Endothelial cell of umbilical vein (primary cell): ENCODE results near the gene C8B. TPM values are rescaled to one million over a fixed set of nuclear protein-coding genes. Genes with fewer than 3 reads are reported as not detected.

Source experiments
- BruUV-seq: library from RNA; stranded (reverse); fragments of 400-500 nt; replicated peaks from 2 replicates; lab custom pipeline; 2021; lab: Mats Ljungman, UMichigan
- CTCF ChIA-PET: fragments of 300-600, 350-600 bp; sonication (Branson Sonifier 250); formaldehyde crosslinking; loops from one replicate; lab custom pipeline; 2021; ENCODE audit warnings: antibody characterized with exemption, inconsistent platforms; lab: Charles Lee
- POLR2A ChIA-PET: fragments of 300-600, 350-600 bp; sonication (Branson Sonifier 250); formaldehyde crosslinking; loops from one replicate; lab custom pipeline; 2021; ENCODE audit warnings: antibody characterized with exemption, inconsistent platforms; lab: Charles Lee
- DNase-seq: peaks from one replicate; pipeline ENCODE4 v3.0.0-alpha.2; 2011; ENCODE audit warnings: low read depth, low spot score
- FAIRE-seq: peaks from 2 replicates; lab custom pipeline; 2011; peaks lifted over from hg19 to GRCh38; lab: Jason Lieb, UNC
- H2AFZ ChIP-seq: 2 replicates; pipeline ENCODE4 v1.6.0; 2012; ENCODE audit warnings: low read depth, low read length, control low read depth, inconsistent platforms
- H3K27ac ChIP-seq: 2 replicates; pipeline ENCODE4 v1.5.1; 2011; ENCODE audit warnings: low read depth, mild to moderate bottlenecking, control low read depth, low read length, moderate library complexity; ENCODE audit not compliant: insufficient read depth
- H3K27me3 ChIP-seq, 2 experiments: 2 replicates each; pipeline versions ENCODE4 v1.6.0 to v1.6.1; 2011; ENCODE audit warnings: low read length in 2 of 2, mixed read lengths in 1 of 2; ENCODE audit not compliant: control insufficient read depth in 2 of 2, insufficient read depth in 2 of 2
- H3K36me3 ChIP-seq, 2 experiments: 2 replicates in 1 of 2; 3 replicates in 1 of 2; pipeline ENCODE4 v1.5.1; 2011; ENCODE audit warnings: low read length in 2 of 2, mild to moderate bottlenecking in 1 of 2, moderate library complexity in 1 of 2; ENCODE audit not compliant: control insufficient read depth in 2 of 2, insufficient read depth in 2 of 2; ENCODE audit errors: extremely low read depth in 1 of 2
- H3K4me1 ChIP-seq: 3 replicates; pipeline ENCODE4 v1.5.1; 2011; ENCODE audit warnings: mild to moderate bottlenecking, low read length; ENCODE audit not compliant: control insufficient read depth, insufficient read depth; ENCODE audit errors: extremely low read depth
- H3K4me2 ChIP-seq: 2 replicates; pipeline ENCODE4 v1.6.1; 2011; ENCODE audit warnings: low read length, control low read depth, mixed read lengths; ENCODE audit not compliant: insufficient read depth
- H3K4me3 ChIP-seq, 3 experiments: fragments of 200-600 bp in 1 of 3; sonication (generic), shearing (Covaris generic) in 1 of 3; replicated peaks in 1 of 3; 2 replicates each; pipeline ENCODE4 v1.5.1; 2011 to 2016; ENCODE audit warnings: control low read depth in 3 of 3, low read length in 3 of 3, mild to moderate bottlenecking in 2 of 3, inconsistent platforms in 1 of 3, low read depth in 1 of 3, moderate library complexity in 1 of 3; ENCODE audit not compliant: insufficient read depth in 1 of 3
- H3K79me2 ChIP-seq: 2 replicates; pipeline ENCODE4 v1.6.0; 2012; ENCODE audit warnings: low read length, inconsistent platforms; ENCODE audit not compliant: control insufficient read depth, insufficient read depth
- H3K9ac ChIP-seq: replicated peaks from 2 replicates; pipeline ENCODE3; 2011; ENCODE audit warnings: low read length, control low read depth; ENCODE audit not compliant: insufficient read depth; ENCODE audit errors: extremely low read depth
- H3K9me1 ChIP-seq: replicated peaks from 3 replicates; pipeline ENCODE4 v1.6.0; 2011; ENCODE audit warnings: mild to moderate bottlenecking, low read length; ENCODE audit not compliant: control insufficient read depth, insufficient read depth; ENCODE audit errors: extremely low read depth
- H3K9me3 ChIP-seq: replicated peaks from 2 replicates; pipeline ENCODE4 v1.5.1; 2012; ENCODE audit warnings: low read length, inconsistent platforms; ENCODE audit not compliant: control insufficient read depth, insufficient read depth
- H4K20me1 ChIP-seq: replicated peaks from 2 replicates; pipeline ENCODE3; 2011; ENCODE audit warnings: mild to moderate bottlenecking, low read length; ENCODE audit not compliant: control insufficient read depth, insufficient read depth; ENCODE audit errors: extremely low read depth
- EZH2 ChIP-seq: IDR thresholded peaks from 2 replicates; pipeline ENCODE4 v1.6.1; 2012; ENCODE audit warnings: borderline replicate concordance, low read depth, mild to moderate bottlenecking, moderate library complexity, low read length, inconsistent platforms; ENCODE audit not compliant: severe bottlenecking
- FOS ChIP-seq: IDR thresholded peaks from 2 replicates; pipeline ENCODE4 v1.6.1; 2011; ENCODE audit warnings: mild to moderate bottlenecking, low read length, moderate library complexity, borderline replicate concordance; ENCODE audit not compliant: insufficient read depth
- GATA2 ChIP-seq: IDR thresholded peaks from 2 replicates; pipeline ENCODE4 v1.7.0; 2011; ENCODE audit warnings: low read depth, mild to moderate bottlenecking, moderate library complexity, mixed read lengths, low read length; ENCODE audit not compliant: insufficient read length, insufficient read depth
- JUN ChIP-seq: IDR thresholded peaks from 2 replicates; pipeline ENCODE4 v1.6.1; 2011; ENCODE audit warnings: borderline replicate concordance, low read depth; ENCODE audit not compliant: insufficient read length, insufficient read depth
- MAX ChIP-seq: IDR thresholded peaks from 2 replicates; pipeline ENCODE4 v1.6.1; 2011; ENCODE audit not compliant: insufficient read depth, insufficient read length
- MYC ChIP-seq: IDR thresholded peaks from one replicate; pipeline ENCODE4 v1.6.1; 2011; ENCODE audit warnings: mild to moderate bottlenecking, low read depth, low read length
- POLR2A ChIP-seq: IDR thresholded peaks from 2 replicates; pipeline ENCODE4 v1.6.1; 2012; ENCODE audit warnings: low read depth, mild to moderate bottlenecking, control low read depth, low read length
- POLR2AphosphoS5 ChIP-seq: IDR thresholded peaks from 2 replicates; pipeline ENCODE4 v1.6.1; 2012; ENCODE audit warnings: low read depth, mild to moderate bottlenecking, control low read depth, low read length, moderate library complexity; ENCODE audit not compliant: insufficient read depth
- dilution Hi-C: fragments of 300-500 bp; cut with MboI; formaldehyde crosslinking; loops from one replicate; pipeline ENCODE4 v1.15.0; 2019; ENCODE audit warnings: low sequenced_read_pairs; ENCODE audit not compliant: extremely low pct_ligation_motif_present
- intact Hi-C: fragments of 100-400 bp; cut with micrococcal nuclease; formaldehyde crosslinking; loops from one replicate; pipeline ENCODE4 v1.10.0; 2022
- polyA plus RNA-seq, 4 experiments: library from polyadenylated mRNA; depleted of rRNA in 3 of 4; stranded (reverse) in 3 of 4; unstranded in 1 of 4; fragments of >200 nt; gene quantifications; 2 replicates each; pipeline versions ENCODE4 v1.2.1 to v1.2.3, GENCODE V29; 2011 to 2012; ENCODE audit warnings: missing spikeins in 1 of 4
- total RNA-seq: library from RNA; stranded (reverse); gene quantifications from 2 replicates; pipeline ENCODE4 v1.2.3, GENCODE V29; 2021
- TF ChIP-seq, protein P1 (sequence below), 2 donors: IDR thresholded peaks; 1 replicate in 1 of 2; 2 replicates in 1 of 2; pipeline ENCODE4 v1.5.1; 2011; ENCODE audit warnings: low read length in 2 of 2, mild to moderate bottlenecking in 2 of 2, moderate library complexity in 2 of 2, control low read depth in 1 of 2, inconsistent platforms in 1 of 2, low read depth in 1 of 2; ENCODE audit not compliant: insufficient read depth in 1 of 2; ENCODE audit errors: extremely low read depth in 1 of 2

The C8B gene
- total and polyA plus RNA-seq, 2 donors (not counting 3 experiments of a cell fraction or from before 2014, with no cell fraction given) = not detected

GRCh38 chr1:56923201-56923600 is 42.6 kb downstream of the C8B start:
- no peak overlapping the region for H3K27ac ChIP-seq
- H3K9ac ChIP-seq = no peak overlapping the region
- TF ChIP-seq MYC (no peak), POLR2A (no peak), FOS (no peak), MAX (no peak), POLR2AphosphoS5 (no peak), GATA2 (no peak), JUN (no peak), EZH2 (no peak)
- TF ChIP-seq, protein P1, sequence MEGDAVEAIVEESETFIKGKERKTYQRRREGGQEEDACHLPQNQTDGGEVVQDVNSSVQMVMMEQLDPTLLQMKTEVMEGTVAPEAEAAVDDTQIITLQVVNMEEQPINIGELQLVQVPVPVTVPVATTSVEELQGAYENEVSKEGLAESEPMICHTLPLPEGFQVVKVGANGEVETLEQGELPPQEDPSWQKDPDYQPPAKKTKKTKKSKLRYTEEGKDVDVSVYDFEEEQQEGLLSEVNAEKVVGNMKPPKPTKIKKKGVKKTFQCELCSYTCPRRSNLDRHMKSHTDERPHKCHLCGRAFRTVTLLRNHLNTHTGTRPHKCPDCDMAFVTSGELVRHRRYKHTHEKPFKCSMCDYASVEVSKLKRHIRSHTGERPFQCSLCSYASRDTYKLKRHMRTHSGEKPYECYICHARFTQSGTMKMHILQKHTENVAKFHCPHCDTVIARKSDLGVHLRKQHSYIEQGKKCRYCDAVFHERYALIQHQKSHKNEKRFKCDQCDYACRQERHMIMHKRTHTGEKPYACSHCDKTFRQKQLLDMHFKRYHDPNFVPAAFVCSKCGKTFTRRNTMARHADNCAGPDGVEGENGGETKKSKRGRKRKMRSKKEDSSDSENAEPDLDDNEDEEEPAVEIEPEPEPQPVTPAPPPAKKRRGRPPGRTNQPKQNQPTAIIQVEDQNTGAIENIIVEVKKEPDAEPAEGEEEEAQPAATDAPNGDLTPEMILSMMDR (IDR thresholded peaks at IDR 0.05; ENCODE audit: extremely low read depth in 1 of 2, insufficient read depth in 1 of 2, low read depth in 1 of 2, low read length in 2 of 2) = no peak
- no peaks in the 10 kb centered on the region for H3K27me3 ChIP-seq
- H3K9me3 ChIP-seq = no peaks in the 10 kb centered on the region
- H3K79me2 ChIP-seq = no peaks in the 10 kb centered on the region
- BruUV-seq = no TSS peak
- no peak for DNase-seq
- no peaks in the 10 kb centered on the region for H3K4me1 ChIP-seq
- no peaks in the 10 kb centered on the region for H3K36me3 ChIP-seq
- H3K4me3 ChIP-seq = no peak overlapping the region
- dilution Hi-C loops (no loop called here), intact Hi-C loops (no loop called here)
- H3K9me1 ChIP-seq = no peaks in the 10 kb centered on the region
- FAIRE-seq = no peak
- H2AFZ ChIP-seq = no peak overlapping the region
- POLR2A ChIA-PET = no interaction called here
- H4K20me1 ChIP-seq = no peaks in the 10 kb centered on the region
- CTCF ChIA-PET = no interaction called here
- H3K4me2 ChIP-seq = no peak overlapping the region
